HG03064 (cell line): ENCODE data around the gene EXOSC10.
"Not testable (repeated sequence)": the region's sequence is repeated elsewhere in the genome, so short reads cannot be mapped to it uniquely, and the experiment has no call there.

ENCODE experiments used
- ATAC-seq: cut with Tn5 transposase; IDR thresholded peaks from one replicate; pipeline ENCODE4 v1.9.1; 2021; ENCODE audit warnings: low read depth; ENCODE audit not compliant: unreplicated experiment

EXOSC10 gene

GRCh38 chr1:11114966-11115365, 15.3 kb upstream of the EXOSC10 start:
- no peak for ATAC-seq

GRCh38 chr1:11109047-11109760, 9.5 kb upstream of the EXOSC10 start:
- ATAC-seq, result no peak

- ATAC-seq, result no peak
Observed at GRCh38 chr1:11107599-11107998, 7.9 kb upstream of the EXOSC10 start.

GRCh38 chr1:11105586-11105985, 5.9 kb upstream of the EXOSC10 start:
- ATAC-seq, result no peak

GRCh38 chr1:11101347-11101746, 1.7 kb upstream of the EXOSC10 start:
- no peak for ATAC-seq

GRCh38 chr1:11100806-11101205, 1.1 kb upstream of the EXOSC10 start:
- not testable (repeated sequence) for ATAC-seq

- ATAC-seq, result no peak
Observed at GRCh38 chr1:11100149-11100493, 452 bp upstream of the EXOSC10 start.

- ATAC-seq, result no peak
Observed at GRCh38 chr1:11098931-11099309, 749 bp downstream of the EXOSC10 start.

- not testable (repeated sequence) for ATAC-seq
Observed at GRCh38 chr1:11083784-11084183, 15.9 kb downstream of the EXOSC10 start.

- ATAC-seq, result no peak
Observed at GRCh38 chr1:11080931-11081330, 18.7 kb downstream of the EXOSC10 start.

GRCh38 chr1:11078631-11079030, 21.0 kb downstream of the EXOSC10 start:
- no peak for ATAC-seq

GRCh38 chr1:11073398-11073797, 26.3 kb downstream of the EXOSC10 start:
- not testable (repeated sequence) for ATAC-seq

GRCh38 chr1:11072216-11072917, 27.3 kb downstream of the EXOSC10 start:
- ATAC-seq, result no peak

- ATAC-seq, result no peak
Observed at GRCh38 chr1:11071463-11072215, 28.0 kb downstream of the EXOSC10 start.

- ATAC-seq, result no peak
Observed at GRCh38 chr1:11070876-11071275, 28.8 kb downstream of the EXOSC10 start.

GRCh38 chr1:11068600-11069473, 30.8 kb downstream of the EXOSC10 start:
- no peak for ATAC-seq

- no peak for ATAC-seq
Observed at GRCh38 chr1:11067716-11068599, 31.7 kb downstream of the EXOSC10 start.

GRCh38 chr1:11065796-11066195, 33.9 kb downstream of the EXOSC10 start:
- no peak for ATAC-seq

- no peak for ATAC-seq
Observed at GRCh38 chr1:11064942-11065341, 34.7 kb downstream of the EXOSC10 start.
